ENCODE data around the gene RUNX1.
A peak's percentile ranks its signal among the peaks of the same experiment; 100 is the strongest.

Gene RUNX1

GRCh38 chr21:35039595-35040289 lies 9.4 kb downstream of the RUNX1 start:
- H3K9ac ChIP-seq, result no peak overlapping the region
- H3K27me3 ChIP-seq, result no peaks in the 10 kb centered on the region
- no peak overlapping the region for H3K4me3 ChIP-seq
- H3K27ac ChIP-seq, result no peak overlapping the region
- H3K4me2 ChIP-seq, result peak overlapping the region; percentile 95
- H3K36me3 ChIP-seq, result peaks cover 97% of the 10 kb centered on the region
- TF ChIP-seq Cebpa-rat (IDR thresholded peaks at IDR 0.05), result no peak
- H3K4me1 ChIP-seq, result peaks cover 100% of the 10 kb centered on the region
- peaks cover 100% of the 10 kb centered on the region for H4K20me1 ChIP-seq
- H3K9me3 ChIP-seq, result 0 out of 2 replicates have a peak, but pooled peaks cover 3% of the 10 kb centered on the region

- peak overlapping the region; percentile 49 for H3K4me2 ChIP-seq
- H3K27me3 ChIP-seq, result no peaks in the 10 kb centered on the region
- H3K4me1 ChIP-seq, result peaks cover 100% of the 10 kb centered on the region
- H3K4me3 ChIP-seq, result no peak overlapping the region
- peaks cover 100% of the 10 kb centered on the region for H4K20me1 ChIP-seq
- peaks cover 97% of the 10 kb centered on the region for H3K36me3 ChIP-seq
- H3K9ac ChIP-seq, result no peak overlapping the region
- H3K9me3 ChIP-seq, result 0 out of 2 replicates have a peak, but pooled peaks cover 11% of the 10 kb centered on the region
- TF ChIP-seq Cebpa-rat (IDR thresholded peaks at IDR 0.05), result no peak
- H3K27ac ChIP-seq, result peak overlapping the region; percentile 67
These were observed 10.3 kb downstream of the RUNX1 start for GRCh38 chr21:35038772-35039319.

- no peak for TF ChIP-seq Cebpa-rat (IDR thresholded peaks at IDR 0.05)
- Histone ChIP-seq H3K9me3 (peaks cover 20% of the 10 kb centered on the region), H3K4me2 (peak overlapping the region; percentile 49), H3K9ac (no peak overlapping the region), H3K27ac (peak overlapping the region; percentile 67; the same call in 1 of the 2 replicates), H4K20me1 (peaks cover 100% of the 10 kb centered on the region), H3K4me1 (peaks cover 100% of the 10 kb centered on the region), H3K27me3 (no peaks in the 10 kb centered on the region), H3K4me3 (no peak overlapping the region), H3K36me3 (peaks cover 97% of the 10 kb centered on the region)
These were observed 11.7 kb downstream of the RUNX1 start for GRCh38 chr21:35037384-35037765.

GRCh38 chr21:35036465-35037383 lies 12.4 kb downstream of the RUNX1 start:
- peaks cover 100% of the 10 kb centered on the region for H4K20me1 ChIP-seq
- H3K4me2 ChIP-seq, result peak overlapping the region; percentile 49
- peaks cover 97% of the 10 kb centered on the region for H3K36me3 ChIP-seq
- no peak overlapping the region for H3K4me3 ChIP-seq
- no peak for TF ChIP-seq Cebpa-rat (IDR thresholded peaks at IDR 0.05)
- no peaks in the 10 kb centered on the region for H3K27me3 ChIP-seq
- H3K9ac ChIP-seq, result no peak overlapping the region
- peaks cover 100% of the 10 kb centered on the region for H3K4me1 ChIP-seq
- H3K27ac ChIP-seq, result peak overlapping the region; percentile 67
- peaks cover 27% of the 10 kb centered on the region for H3K9me3 ChIP-seq

- Histone ChIP-seq H3K4me3 (no peak overlapping the region), H3K9me3 (peaks cover 28% of the 10 kb centered on the region), H3K36me3 (peaks cover 96% of the 10 kb centered on the region), H3K9ac (no peak overlapping the region), H3K27ac (peak overlapping the region; percentile 58), H3K4me2 (peak overlapping the region; percentile 29), H4K20me1 (peaks cover 96% of the 10 kb centered on the region), H3K4me1 (peaks cover 99% of the 10 kb centered on the region), H3K27me3 (no peaks in the 10 kb centered on the region)
- no peak for TF ChIP-seq Cebpa-rat (IDR thresholded peaks at IDR 0.05)
These were observed 13.5 kb downstream of the RUNX1 start for GRCh38 chr21:35035581-35035980.

- peaks cover 91% of the 10 kb centered on the region for H4K20me1 ChIP-seq
- no peak overlapping the region for H3K9ac ChIP-seq
- H3K4me2 ChIP-seq, result peak overlapping the region; percentile 15; the same call in 1 of the 2 replicates
- H3K36me3 ChIP-seq, result peaks cover 92% of the 10 kb centered on the region
- no peak for TF ChIP-seq Cebpa-rat (IDR thresholded peaks at IDR 0.05)
- H3K4me3 ChIP-seq, result no peak overlapping the region
- peak overlapping the region; percentile 58 for H3K27ac ChIP-seq
- H3K4me1 ChIP-seq, result peaks cover 99% of the 10 kb centered on the region
- H3K27me3 ChIP-seq, result no peaks in the 10 kb centered on the region
- peaks cover 28% of the 10 kb centered on the region for H3K9me3 ChIP-seq
These were observed 14.0 kb downstream of the RUNX1 start for GRCh38 chr21:35035116-35035515.

- Histone ChIP-seq H3K9ac (0 out of 2 replicates have a peak overlapping the region, but pooled peaks have one; percentile 1), H3K4me2 (peak overlapping the region; percentile 15; the same call in 1 of the 2 replicates), H3K9me3 (peaks cover 28% of the 10 kb centered on the region), H3K27me3 (no peaks in the 10 kb centered on the region), H3K27ac (peak overlapping the region; percentile 16), H3K4me1 (peaks cover 99% of the 10 kb centered on the region), H3K4me3 (no peak overlapping the region), H3K36me3 (peaks cover 93% of the 10 kb centered on the region), H4K20me1 (peaks cover 88% of the 10 kb centered on the region)
- no peak for TF ChIP-seq Cebpa-rat (IDR thresholded peaks at IDR 0.05)
These were observed 14.7 kb downstream of the RUNX1 start for GRCh38 chr21:35034203-35034926.

GRCh38 chr21:35032474-35033263 lies 16.4 kb downstream of the RUNX1 start:
- H3K36me3 ChIP-seq, result peaks cover 88% of the 10 kb centered on the region
- H3K9me3 ChIP-seq, result peaks cover 28% of the 10 kb centered on the region
- TF ChIP-seq Cebpa-rat (IDR thresholded peaks at IDR 0.05), result no peak
- H3K4me2 ChIP-seq, result peak overlapping the region; percentile 35
- peaks cover 99% of the 10 kb centered on the region for H3K4me1 ChIP-seq
- no peak overlapping the region for H3K4me3 ChIP-seq
- peak overlapping the region; percentile 45; the same call in 1 of the 2 replicates for H3K27ac ChIP-seq
- H3K9ac ChIP-seq, result no peak overlapping the region
- no peaks in the 10 kb centered on the region for H3K27me3 ChIP-seq
- H4K20me1 ChIP-seq, result peaks cover 75% of the 10 kb centered on the region

Data from BLaER1 (cell line).